Measurements from ENCODE around the gene SH3BGRL3. TPM values are rescaled to one million over a fixed set of nuclear protein-coding genes. Genes with fewer than 3 reads are reported as not detected.
A peak's percentile ranks its signal among the peaks of the same experiment; 100 is the strongest.
"Not testable (repeated sequence)": the region's sequence is repeated elsewhere in the genome, so short reads cannot be mapped to it uniquely, and the experiment has no call there.

The SH3BGRL3 gene
- total RNA-seq, 2 donors from 2014 or later: 148 to 165 TPM

GRCh38 chr1:26300578-26301275 is 20.8 kb downstream of the SH3BGRL3 start:
- Mint-ChIP-seq H3K27ac (peak overlapping the region; percentile 10), H3K36me3 (ENCODE audit: insufficient read depth in 2 of 2) (peaks cover 0 to 2% of the 10 kb centered on the region in 2 donors), H3K4me1 (ENCODE audit: low read depth) (peaks cover 15% of the 10 kb centered on the region), H3K4me3 (no peak overlapping the region), H3K9me3 (no peaks in the 10 kb centered on the region), H3K27me3 (ENCODE audit: low read depth) (no peaks in the 10 kb centered on the region)
- DNase-seq (no peak), ATAC-seq (replicated peaks in 1 of 2) (no peak)

DNA sequence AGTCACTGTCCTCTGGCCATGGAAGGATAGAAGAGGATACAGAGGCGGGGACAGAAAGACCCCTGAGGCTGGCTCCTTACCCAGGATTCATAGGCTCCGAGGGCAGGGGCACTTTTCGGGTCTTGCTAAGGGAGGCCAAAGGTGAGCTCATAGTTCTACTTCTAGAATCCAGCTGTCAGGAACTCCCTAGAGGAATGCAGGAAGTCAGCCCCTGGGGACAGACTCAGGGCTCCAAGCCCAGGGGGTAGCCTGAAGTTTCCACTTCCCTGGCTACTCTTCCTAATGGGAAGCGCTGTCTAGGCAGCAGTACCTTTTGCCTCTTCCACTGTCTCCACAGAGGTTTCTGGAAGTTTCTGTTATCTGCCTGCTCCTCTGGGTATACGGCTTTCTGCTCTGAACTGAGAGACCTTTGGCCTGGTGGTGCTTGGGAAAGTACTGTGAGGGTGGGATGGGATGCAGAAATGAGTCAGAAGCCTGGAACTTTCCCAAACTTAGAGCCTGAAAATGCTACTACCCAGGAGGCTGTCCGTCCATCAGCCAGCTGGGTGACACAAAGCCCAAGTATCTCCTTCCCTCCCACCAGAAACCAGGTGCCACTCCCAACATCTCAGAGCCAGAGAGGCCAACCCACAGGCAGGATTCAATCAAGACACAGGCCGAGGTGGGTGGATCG is 23.0 kb downstream of the SH3BGRL3 start:
- no peaks in the 10 kb centered on the region for H3K9me3 Mint-ChIP-seq
- no peaks in the 10 kb centered on the region for H3K27me3 Mint-ChIP-seq (ENCODE audit: low read depth)
- H3K4me3 Mint-ChIP-seq: no peak overlapping the region
- no peaks in the 10 kb centered on the region for H3K36me3 Mint-ChIP-seq (ENCODE audit: insufficient read depth in 2 of 2)
- ATAC-seq (replicated peaks in 1 of 2) (no peak), DNase-seq (no peak)
- H3K4me1 Mint-ChIP-seq (ENCODE audit: low read depth): peaks cover 32% of the 10 kb centered on the region
- H3K27ac Mint-ChIP-seq: no peak overlapping the region

- Mint-ChIP-seq H3K36me3 (ENCODE audit: insufficient read depth in 2 of 2) (no peaks in the 10 kb centered on the region), H3K4me1 (ENCODE audit: low read depth) (peaks cover 47% of the 10 kb centered on the region), H3K9me3 (no peaks in the 10 kb centered on the region), H3K27ac (peak overlapping the region; percentile 86), H3K27me3 (ENCODE audit: low read depth) (no peaks in the 10 kb centered on the region), H3K4me3 (peak overlapping the region; percentile 99)
- no peak for DNase-seq
- no peak for ATAC-seq (replicated peaks in 1 of 2)
Observed at GRCh38 chr1:26305667-26306289, 25.9 kb downstream of the SH3BGRL3 start.

DNA sequence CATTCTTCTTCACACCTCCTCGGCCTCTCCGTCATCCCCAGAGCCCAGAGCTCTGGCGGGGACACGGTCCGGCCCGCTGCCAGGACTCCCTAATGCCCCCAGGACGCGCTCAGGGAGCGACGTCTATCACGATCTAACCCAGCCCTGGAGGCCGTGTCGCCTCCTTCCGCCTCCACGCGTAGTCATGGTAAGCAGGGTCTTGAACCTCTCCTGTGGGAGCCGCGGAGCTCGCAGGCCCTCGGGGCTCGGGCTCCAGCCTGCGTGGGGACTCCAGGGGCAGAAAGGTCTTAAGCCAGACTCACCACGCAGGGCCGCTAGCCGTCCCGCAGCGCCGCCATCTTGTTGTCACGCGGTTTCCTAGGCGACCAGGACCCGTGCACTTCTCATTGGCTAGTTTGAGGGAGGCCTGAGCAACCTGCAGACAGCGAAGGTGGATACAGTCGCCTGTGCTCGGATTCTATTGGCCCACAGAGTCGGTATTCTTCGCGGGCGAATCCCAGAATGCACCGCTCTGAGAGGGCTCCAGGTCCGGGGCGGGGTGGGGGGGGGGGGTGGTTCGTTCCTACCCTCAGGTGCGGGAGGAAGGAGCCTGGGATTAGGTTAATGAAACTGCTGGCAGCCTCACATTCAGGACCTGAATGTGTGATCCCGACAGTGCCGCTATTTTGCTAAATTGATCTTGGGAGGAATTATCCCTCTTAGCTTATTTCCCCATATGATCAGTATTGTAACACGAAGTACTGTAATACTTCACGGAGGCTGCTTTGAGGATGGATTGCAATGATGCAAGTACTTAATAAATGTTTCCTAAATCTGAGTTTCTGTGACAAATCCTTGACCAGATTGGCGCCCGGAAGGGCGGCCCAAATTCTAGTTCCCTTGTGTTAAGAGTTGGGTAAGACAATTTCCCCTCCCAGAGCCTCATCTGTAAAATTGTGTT is 26.7 kb downstream of the SH3BGRL3 start, which contains the start of gene UBXN11:
Gene UBXN11, minus strand, starts transcription at position 347 of the 940 bp plus-strand sequence. CDS start 3,753 bp downstream, outside the sequence.
- Mint-ChIP-seq H3K4me3 (peak within 1 kb of the TSS; percentile 99), H3K27ac (peak within 1 kb of the TSS; percentile 91), H3K36me3 (ENCODE audit: insufficient read depth in 2 of 2) (no peaks in the 10 kb centered on the region), H3K9me3 (no peaks in the 10 kb centered on the region), H3K27me3 (ENCODE audit: low read depth) (no peaks in the 10 kb centered on the region), H3K4me1 (ENCODE audit: low read depth) (peaks cover 47% of the 10 kb centered on the region)
- ATAC-seq (replicated peaks in 1 of 2): peak; percentile 95 to 96
- DNase-seq: peak; percentile 92 to 95

DNA sequence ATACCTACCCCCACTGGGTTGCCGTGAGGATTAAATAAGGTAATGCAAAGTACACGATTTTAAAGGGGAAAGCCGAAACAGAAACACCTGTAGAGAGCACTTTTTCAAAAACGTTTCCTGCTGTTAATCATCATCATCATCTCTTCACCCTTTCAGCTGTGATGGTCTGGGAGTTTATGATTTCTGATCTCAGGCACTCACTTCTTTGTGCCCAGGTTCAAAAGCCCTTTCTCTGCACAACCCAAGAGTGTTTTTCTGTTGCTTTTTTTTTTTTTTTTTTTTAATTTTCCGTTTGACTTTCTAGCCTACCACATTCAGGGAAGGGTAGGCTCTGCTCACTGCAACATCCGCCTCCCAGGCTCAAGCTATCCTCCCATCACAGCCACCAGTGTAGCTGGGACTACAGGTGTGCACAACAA is 27.5 kb downstream of the SH3BGRL3 start:
- peak overlapping the region; percentile 70 to 99 for H3K4me3 Mint-ChIP-seq
- H3K4me1 Mint-ChIP-seq (ENCODE audit: low read depth): peaks cover 47% of the 10 kb centered on the region
- no peaks in the 10 kb centered on the region for H3K9me3 Mint-ChIP-seq
- H3K27ac Mint-ChIP-seq: peak overlapping the region; percentile 91
- H3K36me3 Mint-ChIP-seq (ENCODE audit: insufficient read depth in 2 of 2): no peaks in the 10 kb centered on the region
- peak; percentile 2 to 3 for ATAC-seq (replicated peaks in 1 of 2)
- no peaks in the 10 kb centered on the region for H3K27me3 Mint-ChIP-seq (ENCODE audit: low read depth)
- DNase-seq: peak in 1 of 2 donors; percentile 7

DNA sequence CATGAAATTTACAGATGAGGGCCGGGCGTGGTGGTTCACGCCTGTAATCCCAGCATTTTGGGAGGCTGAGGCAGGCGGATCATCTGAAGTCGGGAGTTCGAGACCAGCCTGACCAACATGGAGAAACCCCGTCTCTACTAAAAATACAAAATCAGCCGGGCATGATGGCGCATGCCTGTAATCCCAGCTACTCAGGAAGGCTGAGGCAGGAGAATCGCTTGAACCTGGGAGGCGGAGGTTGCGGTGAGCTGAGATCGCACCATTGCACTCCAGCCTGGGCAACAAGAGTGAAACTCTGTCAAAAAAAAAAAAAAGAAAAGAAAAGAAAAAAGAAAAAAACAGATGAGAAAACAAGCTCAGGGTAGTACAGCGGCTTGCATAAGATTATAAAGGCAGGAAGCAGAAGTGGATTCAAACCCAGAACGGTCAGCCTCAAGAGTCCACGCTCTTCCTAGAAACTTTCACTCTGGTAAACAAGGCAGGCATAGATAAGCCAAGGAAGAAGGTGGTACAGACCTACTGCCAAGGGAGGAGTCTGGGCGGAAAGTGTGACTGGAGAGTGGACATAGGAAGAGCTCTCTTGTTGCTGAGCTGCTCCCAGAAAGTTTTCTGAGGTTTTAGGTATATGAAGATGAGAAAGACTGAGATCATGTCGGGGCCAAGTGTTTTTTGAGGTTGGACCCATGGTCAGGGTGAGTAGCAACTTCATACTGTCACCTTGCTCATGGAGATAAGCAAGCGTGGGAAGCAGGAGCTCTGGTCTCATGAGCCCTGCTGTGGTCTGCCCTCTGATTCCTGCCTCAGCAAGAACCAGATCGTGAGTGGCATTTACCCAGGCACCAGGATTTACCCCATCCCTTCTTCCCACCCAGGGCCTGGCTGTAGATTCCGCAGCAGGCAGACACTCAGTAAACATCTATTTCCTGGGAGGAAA is 28.3 kb downstream of the SH3BGRL3 start:
- DNase-seq (peak; percentile 58 to 74), ATAC-seq (replicated peaks in 1 of 2) (peak; percentile 67 to 70)
- peaks cover 47% of the 10 kb centered on the region for H3K4me1 Mint-ChIP-seq (ENCODE audit: low read depth)
- H3K4me3 Mint-ChIP-seq: peak overlapping the region; percentile 70 to 99
- not testable (repeated sequence) for H3K27me3 Mint-ChIP-seq (ENCODE audit: low read depth); H3K9me3 Mint-ChIP-seq; H3K36me3 Mint-ChIP-seq (ENCODE audit: insufficient read depth in 2 of 2)
- peak overlapping the region; percentile 91 for H3K27ac Mint-ChIP-seq

DNA sequence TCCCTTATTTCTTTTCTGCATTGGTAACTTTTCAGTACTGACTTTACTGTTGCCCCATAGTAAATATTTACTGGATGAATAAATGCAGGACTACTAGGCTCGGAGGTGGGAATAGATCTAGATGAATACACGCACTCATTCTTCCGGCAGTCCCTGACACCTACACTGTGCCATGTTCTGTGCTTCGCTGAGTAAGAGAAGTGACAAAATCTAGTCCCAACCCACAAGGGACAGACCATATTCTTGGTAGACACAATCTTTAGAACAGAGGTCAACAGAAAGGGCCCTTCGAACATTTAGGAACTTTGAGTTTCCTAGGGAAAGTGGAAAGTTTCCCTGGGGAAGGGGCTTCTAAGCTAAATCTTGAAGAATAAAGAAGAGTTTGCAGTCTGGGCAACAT is 34.6 kb downstream of the SH3BGRL3 start:
- Mint-ChIP-seq H3K36me3 (ENCODE audit: insufficient read depth in 2 of 2) (peaks cover 0 to 2% of the 10 kb centered on the region in 2 donors), H3K4me1 (ENCODE audit: low read depth) (peaks cover 56% of the 10 kb centered on the region), H3K27ac (peak overlapping the region; percentile 27), H3K27me3 (ENCODE audit: low read depth) (no peaks in the 10 kb centered on the region), H3K4me3 (peak overlapping the region in 1 of 2 donors; percentile 68), H3K9me3 (no peaks in the 10 kb centered on the region)
- no peak for DNase-seq
- ATAC-seq (replicated peaks in 1 of 2): no peak

DNA sequence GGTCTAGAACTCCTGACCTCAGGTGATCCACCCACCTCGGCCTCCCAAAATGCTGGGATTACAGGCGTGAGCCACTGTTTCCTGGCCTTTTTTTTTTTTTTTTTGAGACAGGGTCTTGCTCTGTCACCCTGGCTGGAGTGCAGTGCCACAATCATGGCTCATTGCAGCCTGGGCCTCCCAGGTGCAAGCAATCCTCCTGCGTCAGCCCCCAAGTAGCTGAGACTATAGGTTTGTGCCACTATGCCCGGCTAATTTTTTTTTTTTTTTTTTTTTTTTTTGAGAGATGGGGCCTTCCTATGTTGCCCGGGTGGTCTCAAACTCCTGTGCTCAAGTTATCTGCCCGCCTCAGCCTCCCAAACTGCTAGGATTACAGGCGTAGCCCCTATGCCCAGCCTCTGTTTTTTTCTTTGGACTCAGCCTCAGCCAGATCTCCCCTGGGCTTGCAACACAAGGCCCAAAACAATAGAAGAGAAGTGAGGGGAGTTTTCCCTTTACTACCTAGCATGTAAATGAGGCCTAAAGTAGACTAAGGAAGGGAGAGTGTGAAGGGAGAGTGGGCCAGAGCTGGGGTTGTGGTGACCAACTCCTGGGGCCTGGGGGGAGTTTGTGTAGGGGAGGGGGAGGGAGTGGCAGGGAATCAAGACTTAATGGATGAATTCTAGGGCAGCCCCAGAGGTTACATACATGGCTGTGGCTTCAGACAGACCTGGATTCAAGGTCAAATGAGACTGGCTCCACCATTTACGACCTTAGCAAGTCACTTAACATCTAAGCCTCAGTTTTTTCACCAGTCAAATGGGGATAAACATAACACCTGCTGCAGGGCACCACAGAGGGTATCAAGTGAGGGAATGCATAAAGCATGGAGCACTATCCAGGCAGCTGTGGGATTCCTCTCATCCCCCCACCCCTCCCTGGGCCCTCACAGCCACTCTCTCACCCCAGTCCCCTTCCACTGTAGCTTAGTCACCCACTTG is 36.3 kb downstream of the SH3BGRL3 start:
- Mint-ChIP-seq H3K27me3 (ENCODE audit: low read depth) (no peaks in the 10 kb centered on the region), H3K4me1 (ENCODE audit: low read depth) (peaks cover 71% of the 10 kb centered on the region), H3K9me3 (no peaks in the 10 kb centered on the region), H3K4me3 (peak overlapping the region; percentile 66 to 68), H3K27ac (peak overlapping the region; percentile 76), H3K36me3 (ENCODE audit: insufficient read depth in 2 of 2) (peaks cover 1 to 5% of the 10 kb centered on the region in 2 donors)
- ATAC-seq (replicated peaks in 1 of 2): no peak
- DNase-seq: no peak

- Mint-ChIP-seq H3K4me3 (peak overlapping the region; percentile 96 to 97), H3K9me3 (no peaks in the 10 kb centered on the region), H3K36me3 (ENCODE audit: insufficient read depth in 2 of 2) (peaks cover 4 to 6% of the 10 kb centered on the region in 2 donors), H3K27me3 (ENCODE audit: low read depth) (no peaks in the 10 kb centered on the region), H3K27ac (peak overlapping the region; percentile 81), H3K4me1 (ENCODE audit: low read depth) (peaks cover 75% of the 10 kb centered on the region)
- no peak for DNase-seq
- no peak for ATAC-seq (replicated peaks in 1 of 2)
Observed at GRCh38 chr1:26317146-26317545, 37.3 kb downstream of the SH3BGRL3 start.

DNA sequence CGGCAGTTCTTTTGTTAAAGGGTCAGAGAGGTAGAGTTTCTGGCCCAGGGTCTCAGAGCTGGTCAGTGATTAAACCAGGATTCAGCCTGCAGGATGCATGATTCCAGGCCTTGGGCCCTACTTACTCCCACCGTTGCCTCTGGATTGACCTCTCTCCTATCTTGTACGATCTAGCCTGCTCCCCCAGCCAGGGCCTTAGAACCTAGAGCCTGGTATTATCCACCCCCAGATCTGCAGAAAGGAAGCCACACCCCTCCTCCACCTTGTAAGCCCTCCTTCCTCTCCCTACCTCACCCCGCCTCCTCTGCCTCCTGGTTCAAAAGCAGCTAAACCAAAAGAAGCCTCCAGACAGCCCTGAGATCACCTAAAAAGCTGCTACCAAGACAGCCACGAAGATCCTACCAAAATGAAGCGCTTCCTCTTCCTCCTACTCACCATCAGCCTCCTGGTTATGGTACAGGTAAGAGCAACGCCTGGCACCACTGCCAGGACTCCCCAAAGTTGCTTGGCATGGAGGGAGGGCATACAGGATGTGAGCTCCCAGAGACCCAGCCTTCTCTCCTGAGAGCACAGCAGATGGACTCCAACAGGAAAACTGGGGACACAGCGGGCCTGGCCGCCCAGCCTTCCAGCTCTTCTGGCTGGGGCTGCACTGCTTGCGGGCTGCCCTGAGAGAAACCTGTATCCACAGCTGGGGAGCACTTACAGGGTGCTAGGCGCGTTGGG is 37.9 kb downstream of the SH3BGRL3 start, which contains the start of gene CD52:
Gene CD52, plus strand, starts transcription at position 347 of the 726 bp plus-strand sequence. Its CDS starts 60 bp downstream, at position 407.
- Mint-ChIP-seq H3K4me1 (ENCODE audit: low read depth) (peaks cover 78% of the 10 kb centered on the region), H3K27ac (peak within 1 kb of the TSS; percentile 81), H3K4me3 (peak within 1 kb of the TSS; percentile 96 to 97), H3K27me3 (ENCODE audit: low read depth) (no peaks in the 10 kb centered on the region), H3K36me3 (ENCODE audit: insufficient read depth in 2 of 2) (peaks cover 5 to 6% of the 10 kb centered on the region in 2 donors), H3K9me3 (no peaks in the 10 kb centered on the region)
- ATAC-seq (replicated peaks in 1 of 2) (peak; percentile 53 to 64), DNase-seq (peak; percentile 72 to 76)
